SW480 (cell line): ENCODE results near the gene PRMT5.
A peak's percentile ranks its signal among the peaks of the same experiment; 100 is the strongest.

Source experiments
- DNase-seq: peaks from one replicate; pipeline ENCODE4 v3.0.0-alpha.2; 2016; ENCODE audit warnings: low spot score

The PRMT5 gene

GRCh38 chr14:22896760-22897159 is 32.4 kb downstream of the PRMT5 start:
- no peak for DNase-seq

DNA sequence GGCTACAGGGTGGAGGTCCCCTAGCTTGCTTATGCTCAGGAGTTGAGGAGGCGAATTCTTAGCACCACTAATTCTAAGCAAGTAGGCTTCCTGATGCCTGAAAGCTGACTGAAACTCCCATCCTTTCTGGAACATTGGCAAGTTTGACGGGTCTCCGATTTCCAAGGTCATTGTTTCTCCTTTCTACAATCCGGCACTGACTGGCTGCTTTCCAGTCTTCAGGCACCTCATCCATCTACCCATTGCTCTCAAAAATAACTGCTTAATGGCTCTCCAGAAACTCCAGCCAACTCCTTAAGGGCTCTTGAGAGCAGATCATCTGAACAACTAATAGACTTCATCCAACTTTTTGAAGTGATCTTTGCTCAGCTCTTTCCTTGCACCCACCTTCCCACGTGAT is 32.8 kb downstream of the PRMT5 start:
- DNase-seq: no peak

DNA sequence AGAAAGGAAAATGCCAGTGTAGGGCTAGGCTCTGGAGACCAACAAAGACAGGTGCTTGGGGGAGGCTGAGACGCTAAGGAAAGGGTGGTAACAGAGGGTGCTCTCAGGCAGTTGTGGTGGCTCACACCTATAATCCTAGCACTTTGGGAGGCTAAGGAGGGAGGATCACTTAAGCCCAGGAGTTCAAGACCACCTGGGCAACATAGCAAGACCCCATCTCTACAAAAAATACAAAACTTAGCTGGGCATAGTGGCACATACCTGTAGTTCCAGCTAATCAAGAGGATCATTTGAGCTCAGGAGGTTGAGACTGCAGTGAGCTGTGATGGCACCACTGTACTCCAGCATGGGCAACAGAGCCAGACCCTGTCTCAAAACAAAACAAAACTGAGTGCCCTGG is 33.8 kb downstream of the PRMT5 start:
- DNase-seq: no peak

DNA sequence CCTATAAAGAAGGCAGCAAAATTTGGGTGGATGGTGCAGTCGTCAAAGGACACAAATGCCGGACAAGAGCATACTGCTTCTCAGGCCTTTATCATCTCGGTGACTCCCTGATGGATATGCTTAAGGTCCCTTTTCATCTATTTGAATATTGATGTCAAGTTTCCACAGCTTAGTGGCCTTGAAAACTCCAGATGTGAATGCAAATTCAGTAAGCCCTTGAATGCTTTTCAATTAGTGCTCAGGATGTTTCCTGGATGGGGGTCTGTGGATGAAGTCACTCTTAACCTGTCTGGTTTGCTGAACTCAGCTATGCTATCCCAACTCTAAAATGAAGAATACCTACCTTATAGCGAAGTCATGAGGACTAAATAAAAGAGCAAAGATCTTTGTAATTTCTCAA is 35.5 kb downstream of the PRMT5 start:
- no peak for DNase-seq

GRCh38 chr14:22892488-22892887 is 36.7 kb downstream of the PRMT5 start:
- no peak for DNase-seq

DNA sequence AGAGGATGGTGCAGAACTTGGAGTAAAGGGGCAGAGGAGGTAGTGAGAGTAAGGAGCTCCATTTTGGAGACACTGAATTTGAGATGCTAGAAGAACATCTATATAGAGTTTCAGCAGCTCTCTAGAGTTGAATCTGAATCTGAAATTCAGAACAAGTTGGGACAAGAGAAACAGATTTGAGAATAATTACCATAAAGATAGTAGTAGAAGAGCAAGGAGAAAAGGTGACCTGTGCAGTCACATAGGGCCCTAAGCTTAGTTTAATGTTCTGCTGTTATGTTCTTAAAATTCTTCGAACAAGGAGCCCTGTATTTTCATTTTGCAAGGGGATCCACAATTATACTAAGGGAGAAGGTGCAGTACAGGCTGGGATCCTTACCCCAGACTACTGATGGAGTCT is 38.8 kb downstream of the PRMT5 start:
- DNase-seq: no peak

DNA sequence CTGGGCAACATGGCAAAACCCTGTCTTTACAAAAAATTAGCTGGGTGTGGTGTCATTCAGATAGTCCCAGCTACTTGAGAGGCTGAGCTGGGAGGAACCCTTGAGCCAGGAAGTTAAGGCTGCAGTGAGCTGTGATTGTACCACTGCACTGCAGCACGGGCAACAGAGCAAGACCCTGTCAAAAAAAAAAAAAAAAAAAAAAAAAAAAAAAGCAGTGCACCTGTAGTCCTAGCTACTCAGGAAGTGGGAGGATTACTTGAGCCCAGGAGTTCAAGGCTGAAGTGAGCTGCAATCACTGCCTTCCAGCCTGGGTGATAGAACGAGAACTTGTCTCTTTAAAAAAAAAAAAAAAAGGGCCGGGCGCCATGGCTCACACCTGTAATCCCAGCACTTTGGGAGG is 40.5 kb downstream of the PRMT5 start:
- no peak for DNase-seq

DNA sequence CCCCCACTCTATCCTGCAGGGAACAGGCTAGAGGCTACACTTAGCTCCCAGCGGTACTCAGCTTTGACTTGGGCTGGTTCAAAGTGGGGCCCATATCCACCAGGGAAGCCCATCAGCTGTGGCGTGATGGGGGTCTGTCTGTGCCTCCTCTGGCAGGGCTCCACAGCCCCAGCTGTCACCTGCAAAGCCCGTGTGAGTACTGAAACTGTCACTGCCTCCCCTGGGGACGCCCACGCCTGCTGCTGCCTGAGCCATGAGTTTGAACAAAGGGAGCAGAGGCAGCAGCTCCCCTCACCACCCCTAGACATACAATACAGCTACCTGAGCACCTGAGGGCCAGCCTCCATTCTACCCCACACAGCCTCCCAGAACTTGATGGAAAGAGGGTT is 41.2 kb downstream of the PRMT5 start:
- no peak for DNase-seq

DNA sequence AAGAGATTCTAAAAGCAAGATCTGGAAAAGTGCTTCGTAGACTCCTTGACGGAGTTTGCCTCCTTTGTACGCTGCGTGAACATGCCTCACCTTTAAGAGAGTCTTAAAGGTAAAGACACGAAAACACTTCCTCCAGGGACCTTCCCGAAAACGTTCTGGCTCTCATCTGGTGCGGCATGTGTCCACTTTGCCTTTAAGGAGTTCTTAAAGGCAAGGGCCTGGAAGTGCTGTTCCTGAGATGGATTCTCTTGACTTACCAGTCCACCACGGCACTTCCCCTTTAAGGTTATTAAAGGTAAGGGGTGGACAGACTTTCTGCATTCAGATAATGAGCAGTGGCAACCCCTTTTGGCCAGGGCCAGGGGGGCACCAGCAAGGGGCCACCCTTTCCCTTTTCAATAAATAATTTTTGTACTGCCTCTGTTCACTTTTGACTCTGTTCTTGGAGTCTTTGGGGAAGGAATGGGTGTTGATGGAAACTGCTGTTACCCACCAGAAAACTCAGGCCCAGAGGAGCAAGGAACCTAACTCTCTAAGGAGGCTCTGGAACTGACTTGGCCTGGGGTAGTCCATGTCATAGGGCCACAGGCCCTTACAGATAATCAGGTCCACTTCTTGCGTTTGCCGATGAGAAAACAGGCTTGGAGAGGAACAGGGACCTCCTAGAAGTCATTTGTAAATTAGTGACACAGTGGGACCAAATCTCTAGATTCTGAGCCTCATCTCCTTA is 41.8 kb downstream of the PRMT5 start:
- peak; percentile 93 for DNase-seq

DNA sequence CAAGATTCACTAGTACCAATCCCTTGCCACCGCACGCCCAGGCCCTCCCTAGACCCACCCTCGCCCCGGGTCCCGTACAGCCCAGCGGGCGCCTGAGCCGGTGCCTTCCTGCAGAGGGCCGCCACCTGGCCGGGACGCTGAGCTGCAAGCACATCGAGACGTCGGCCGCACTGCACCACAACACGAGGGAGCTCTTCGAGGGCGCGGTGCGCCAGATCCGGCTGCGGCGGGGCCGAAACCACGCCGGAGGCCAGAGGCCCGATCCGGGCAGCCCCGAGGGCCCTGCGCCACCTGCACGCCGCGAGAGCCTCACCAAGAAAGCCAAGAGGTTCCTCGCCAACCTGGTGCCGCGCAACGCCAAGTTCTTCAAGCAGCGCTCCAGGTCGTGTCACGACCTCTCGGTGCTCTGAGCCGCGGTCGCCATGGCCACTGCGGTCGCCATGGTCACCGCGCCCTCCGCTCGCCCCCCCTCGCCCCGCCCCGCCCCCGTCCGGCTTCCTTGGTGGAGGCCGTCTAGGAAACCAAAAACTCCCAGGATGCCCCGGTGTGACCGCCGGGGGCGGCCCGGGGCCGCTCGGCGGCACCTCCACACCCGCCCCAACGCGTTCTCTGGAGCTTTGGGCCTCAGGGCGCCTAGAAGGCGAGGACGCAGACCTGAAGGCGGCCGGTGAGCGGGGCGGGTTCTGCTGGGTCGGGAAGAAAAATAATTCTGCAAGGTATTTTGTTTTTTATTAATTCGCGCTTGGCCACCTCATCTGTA is 42.5 kb downstream of the PRMT5 start:
- DNase-seq: peak; percentile 80

DNA sequence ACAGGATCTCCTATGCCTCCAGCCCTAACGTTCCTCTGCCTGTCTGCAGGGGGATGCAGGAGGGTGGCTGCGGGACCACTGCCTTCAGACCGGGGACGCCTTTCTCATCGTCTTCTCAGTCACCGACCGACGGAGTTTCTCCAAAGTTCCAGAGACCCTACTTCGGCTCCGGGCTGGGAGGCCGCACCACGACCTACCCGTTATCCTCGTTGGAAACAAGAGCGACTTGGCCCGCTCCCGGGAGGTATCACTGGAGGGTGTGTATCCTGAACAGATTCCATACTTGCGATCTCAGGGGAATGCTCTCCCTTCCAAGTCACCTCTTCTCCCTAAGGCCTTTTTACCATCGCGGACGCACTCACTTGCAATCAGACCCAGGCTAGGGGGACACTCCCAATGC is 43.2 kb downstream of the PRMT5 start:
- no peak for DNase-seq

DNA sequence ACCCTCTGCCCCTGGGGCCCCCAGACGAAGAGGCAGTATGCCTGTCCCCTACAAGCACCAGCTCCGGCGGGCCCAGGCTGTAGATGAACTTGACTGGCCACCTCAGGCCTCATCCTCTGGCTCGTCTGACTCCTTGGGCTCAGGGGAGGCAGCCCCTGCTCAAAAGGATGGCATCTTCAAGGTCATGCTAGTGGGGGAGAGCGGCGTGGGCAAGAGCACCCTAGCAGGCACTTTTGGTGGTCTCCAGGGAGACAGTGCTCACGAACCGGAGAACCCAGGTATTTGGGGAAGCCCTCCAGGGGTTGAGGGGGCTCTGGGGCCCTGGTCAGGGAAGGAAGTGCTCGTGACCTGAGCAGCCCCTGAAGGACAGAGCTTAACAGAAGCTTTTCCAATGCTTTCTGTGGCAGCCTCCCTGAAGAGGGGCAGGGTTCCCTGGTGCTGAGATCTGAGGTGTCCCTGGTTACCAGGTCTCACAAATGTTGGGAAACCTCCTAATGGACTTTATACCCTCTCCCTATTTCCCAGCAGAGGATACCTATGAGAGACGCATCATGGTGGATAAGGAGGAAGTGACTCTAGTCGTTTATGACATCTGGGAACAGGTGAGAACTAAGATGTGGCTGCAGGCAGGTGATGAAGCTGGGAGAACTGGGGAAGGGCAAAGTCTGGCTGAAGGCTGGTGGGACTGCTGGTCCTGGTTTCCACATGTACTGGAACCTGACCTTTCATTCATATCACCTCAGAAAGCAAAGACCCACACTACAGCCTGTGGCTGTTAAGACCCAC is 44.2 kb downstream of the PRMT5 start:
- no peak for DNase-seq

- DNase-seq: no peak
These were observed 45.0 kb downstream of the PRMT5 start for GRCh38 chr14:22884076-22884737.

DNA sequence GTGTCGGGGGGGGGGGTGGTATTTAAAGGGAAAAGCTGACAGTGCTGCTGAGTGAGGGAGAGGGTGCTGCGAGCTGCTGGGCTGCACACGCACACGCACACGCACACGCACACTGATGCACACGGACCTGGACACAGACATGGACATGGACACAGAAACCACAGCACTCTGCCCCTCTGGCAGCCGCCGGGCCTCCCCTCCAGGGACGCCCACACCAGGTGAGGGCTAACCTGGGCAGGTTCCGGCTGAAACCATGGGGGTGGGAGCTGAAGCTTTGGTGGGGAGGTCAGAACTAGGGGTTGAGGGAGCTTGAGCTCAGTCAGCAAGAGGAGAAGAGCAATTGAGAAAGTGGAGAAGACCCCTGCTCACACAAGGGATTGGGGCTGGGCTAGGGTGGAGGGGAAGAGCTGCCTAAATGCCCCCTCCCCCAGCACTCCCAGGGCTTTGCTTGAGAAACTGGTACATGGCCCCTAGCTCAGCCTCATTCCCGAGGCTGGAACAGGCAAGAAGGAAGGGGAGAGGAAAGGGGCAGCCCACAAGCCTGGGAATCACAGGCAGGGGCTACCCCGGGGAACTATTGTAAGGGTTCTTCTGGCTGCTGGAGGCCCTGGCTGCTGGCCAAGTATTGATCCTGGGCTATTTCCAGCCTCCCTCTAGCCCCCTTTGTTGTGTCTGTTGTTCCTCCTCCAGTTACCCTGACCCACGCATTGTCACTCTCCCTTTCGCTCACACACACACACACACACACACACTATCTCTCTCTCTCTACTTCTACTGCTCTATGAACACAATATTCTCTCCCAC is 45.8 kb downstream of the PRMT5 start, which contains the start of gene REM2:
Gene REM2 (plus strand): TSS at position 50 of the 804 bp plus-strand sequence. CDS start 66 bp downstream, at position 116.
- no peak for DNase-seq

GRCh38 chr14:22882529-22883172 is 46.5 kb downstream of the PRMT5 start:
- DNase-seq: no peak

- no peak for DNase-seq
These were observed 47.1 kb downstream of the PRMT5 start for GRCh38 chr14:22882064-22882463.

DNA sequence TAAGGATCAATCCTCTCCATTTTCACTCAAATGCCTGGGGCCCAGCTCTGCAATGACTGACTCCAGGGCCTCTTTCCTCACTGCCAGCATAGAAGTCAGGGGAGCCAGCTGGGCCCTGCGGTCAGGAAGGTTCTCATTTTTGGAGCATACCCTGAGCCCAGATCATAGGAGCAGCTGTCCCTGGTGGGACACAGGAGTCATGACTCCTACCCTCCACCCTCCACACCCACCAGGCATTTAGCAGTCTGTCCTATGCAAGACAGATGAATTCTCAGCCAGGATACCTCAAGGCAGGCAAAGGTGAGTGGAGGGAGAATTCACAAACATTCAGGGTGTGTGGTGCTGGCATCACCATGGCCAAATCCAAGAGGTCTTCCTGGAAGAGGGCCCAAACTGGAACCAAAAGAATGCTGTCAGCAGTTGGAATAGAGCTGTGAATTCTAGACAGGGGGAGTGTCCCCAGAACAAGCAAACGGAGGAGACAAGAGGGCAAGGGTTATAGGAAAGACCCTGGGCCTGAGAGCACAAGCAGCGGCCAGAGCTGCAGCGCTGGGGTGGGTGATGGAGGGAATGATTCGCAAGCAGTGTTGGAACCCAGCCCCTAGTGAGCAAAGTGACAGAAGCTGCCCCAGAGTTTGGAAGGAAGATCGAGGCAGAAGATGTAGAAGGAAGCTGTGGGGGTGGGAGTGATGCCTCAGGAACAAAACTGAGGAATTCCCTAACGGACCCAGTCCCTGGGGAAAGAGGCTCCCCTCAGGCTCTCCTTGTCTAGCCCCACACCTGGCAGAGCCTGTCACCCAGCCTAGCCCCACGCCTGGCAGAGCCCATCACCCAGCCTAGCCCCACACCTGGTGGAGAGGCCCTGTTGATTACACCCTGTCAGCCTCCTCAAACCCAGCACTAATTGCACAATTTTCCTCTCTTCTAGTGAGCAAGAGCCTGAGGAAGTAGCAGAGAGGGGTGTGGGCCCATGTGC is 50.6 kb downstream of the PRMT5 start:
- no peak for DNase-seq

GRCh38 chr14:22877000-22877501 is 52.1 kb downstream of the PRMT5 start:
- DNase-seq: no peak

- DNase-seq: no peak
These were observed 53.3 kb downstream of the PRMT5 start for GRCh38 chr14:22875748-22876319.
